ENCODE measurements around the gene PTCH2. TPM values are rescaled to one million over a fixed set of nuclear protein-coding genes. Genes with fewer than 3 reads are reported as not detected.

PTCH2 gene
- total RNA-seq, 1 donor from 2014 or later, result 0.51 TPM

GRCh38 chr1:44775078-44775929, 67.7 kb downstream of the PTCH2 start, which contains the start of gene RPS8:
RPS8 (plus strand) TSS chr1:44775540; CDS start chr1:44775597, 57 bp downstream.
- Mint-ChIP-seq H3K4me3 (ENCODE audit: unreplicated experiment) (peak within 1 kb of the TSS; percentile 97), H3K4me1 (ENCODE audit: unreplicated experiment) (peaks cover 22% of the 10 kb centered on the region), H3K9me3 (ENCODE audit: unreplicated experiment) (no peaks in the 10 kb centered on the region), H3K36me3 (ENCODE audit: low read depth, unreplicated experiment) (peaks cover 25% of the 10 kb centered on the region), H3K27ac (ENCODE audit: unreplicated experiment) (peak within 1 kb of the TSS; percentile 97), H3K27me3 (ENCODE audit: unreplicated experiment) (peaks cover 10% of the 10 kb centered on the region)
- peak; percentile 84 for DNase-seq (ENCODE audit: low spot score)
- TF ChIP-seq CTCF (IDR thresholded peaks at IDR 0.05; ENCODE audit: unreplicated experiment), result no peak

Other genes with a start within 250 kb of the PTCH2 start
- 15.6 TPM for gene TMEM53, start 168.8 kb downstream of the PTCH2 start, total RNA-seq (ENCODE audit: unreplicated experiment)
- gene ARMH1, start 168.5 kb downstream of the PTCH2 start, total RNA-seq (ENCODE audit: unreplicated experiment), result 4.1 TPM
- gene RNU5D-1, start 112.1 kb downstream of the PTCH2 start, total RNA-seq (ENCODE audit: unreplicated experiment), result not detected
- gene KIF2C, start 103.4 kb downstream of the PTCH2 start, total RNA-seq (ENCODE audit: unreplicated experiment), result 12.9 TPM
- gene RPS8, start 67.7 kb downstream of the PTCH2 start, total RNA-seq (ENCODE audit: unreplicated experiment), result 1,789 TPM
- 0.18 TPM for gene BEST4, start 55.1 kb downstream of the PTCH2 start, total RNA-seq (ENCODE audit: unreplicated experiment)
- 17.2 TPM for gene PLK3, start 42.9 kb downstream of the PTCH2 start, total RNA-seq (ENCODE audit: unreplicated experiment)
- gene DYNLT4, start 35.9 kb downstream of the PTCH2 start, total RNA-seq (ENCODE audit: unreplicated experiment), result 1.4 TPM
- 10.4 TPM for gene BTBD19, start 34.7 kb downstream of the PTCH2 start, total RNA-seq (ENCODE audit: unreplicated experiment)
- 16.6 TPM for gene EIF2B3, start 143.3 kb upstream of the PTCH2 start, total RNA-seq (ENCODE audit: unreplicated experiment)
- gene HECTD3, start 168.1 kb upstream of the PTCH2 start, total RNA-seq (ENCODE audit: unreplicated experiment), result 58.2 TPM
- 151 TPM for gene UROD, start 169.0 kb upstream of the PTCH2 start, total RNA-seq (ENCODE audit: unreplicated experiment)

All from endothelial cell (in vitro differentiated cells).